Loucy (cell line): ENCODE results near the gene NTPCR.

ENCODE experiments used
- H2AFZ ChIP-seq: fragments of 200-600 bp; sonication (generic); 2 replicates; pipeline ENCODE4 v1.6.0; 2016; ENCODE audit warnings: antibody characterized with exemption, mild to moderate bottlenecking, low read length, moderate library complexity
- H3F3A ChIP-seq: fragments of 200-600 bp; 2 replicates; pipeline ENCODE4 v1.6.0; 2016; ENCODE audit warnings: antibody characterized with exemption, low read depth, mild to moderate bottlenecking
- H3K27me3 ChIP-seq: fragments of 200-600 bp; sonication (generic); 2 replicates; pipeline ENCODE4 v1.6.1; 2014; ENCODE audit warnings: low read length, mild to moderate bottlenecking; ENCODE audit not compliant: insufficient read depth, poor library complexity, severe bottlenecking
- H3K36me3 ChIP-seq: fragments of 200-600 bp; sonication (generic); 2 replicates; pipeline ENCODE4 v1.6.1; 2016; ENCODE audit warnings: low read length; ENCODE audit not compliant: insufficient read depth
- H3K4me1 ChIP-seq: fragments of 200-600 bp; sonication (generic); 2 replicates; pipeline ENCODE4 v1.5.1; 2014; ENCODE audit warnings: low read length, mild to moderate bottlenecking; ENCODE audit not compliant: insufficient read depth, poor library complexity, severe bottlenecking
- H3K4me2 ChIP-seq: fragments of 200-600 bp; sonication (generic); 2 replicates; pipeline ENCODE4 v1.6.0; 2014; ENCODE audit warnings: antibody characterized with exemption, low read length, low read depth, mild to moderate bottlenecking; ENCODE audit not compliant: poor library complexity, severe bottlenecking
- H3K4me3 ChIP-seq: fragments of 200-600 bp; sonication (generic); 2 replicates; pipeline ENCODE4 v1.5.1; 2014; ENCODE audit warnings: low read length, mild to moderate bottlenecking, mixed read lengths; ENCODE audit not compliant: poor library complexity, severe bottlenecking
- H3K79me2 ChIP-seq: fragments of 200-600 bp; sonication (generic); 2 replicates; pipeline ENCODE4 v1.6.1; 2014; ENCODE audit warnings: low read length; ENCODE audit not compliant: insufficient read depth
- H3K9ac ChIP-seq: fragments of 200-600 bp; sonication (generic); 2 replicates; pipeline ENCODE4 v1.6.0; 2014; ENCODE audit warnings: mild to moderate bottlenecking, low read depth, low read length, moderate library complexity; ENCODE audit not compliant: poor library complexity, severe bottlenecking
- H3K9me2 ChIP-seq: fragments of 200-600 bp; sonication (generic); replicated peaks from 2 replicates; pipeline ENCODE4 v1.6.1; 2016; ENCODE audit warnings: low read depth, low read length, mixed read lengths
- H3K9me3 ChIP-seq: fragments of 200-600 bp; sonication (generic); 2 replicates; pipeline ENCODE4 v1.6.1; 2014; ENCODE audit warnings: mild to moderate bottlenecking, antibody characterized with exemption, low read length, low read depth; ENCODE audit not compliant: insufficient read depth
- H4K20me1 ChIP-seq: fragments of 200-600 bp; sonication (generic); 2 replicates; pipeline ENCODE4 v1.6.0; 2014; ENCODE audit warnings: antibody characterized with exemption, low read length, mild to moderate bottlenecking; ENCODE audit not compliant: insufficient read depth, poor library complexity, severe bottlenecking
- CTCF ChIP-seq: fragments of 200-600 bp; sonication (generic); conservative IDR thresholded peaks from 2 replicates; pipeline ENCODE4 v1.5.1; 2014; ENCODE audit warnings: mild to moderate bottlenecking, antibody characterized with exemption, low read length
- EZH2phosphoT487 ChIP-seq: fragments of 200-600 bp; IDR thresholded peaks from 2 replicates; pipeline ENCODE4 v1.6.1; 2018; ENCODE audit warnings: antibody characterized with exemption, mild to moderate bottlenecking, moderate library complexity, borderline replicate concordance

Gene NTPCR

DNA sequence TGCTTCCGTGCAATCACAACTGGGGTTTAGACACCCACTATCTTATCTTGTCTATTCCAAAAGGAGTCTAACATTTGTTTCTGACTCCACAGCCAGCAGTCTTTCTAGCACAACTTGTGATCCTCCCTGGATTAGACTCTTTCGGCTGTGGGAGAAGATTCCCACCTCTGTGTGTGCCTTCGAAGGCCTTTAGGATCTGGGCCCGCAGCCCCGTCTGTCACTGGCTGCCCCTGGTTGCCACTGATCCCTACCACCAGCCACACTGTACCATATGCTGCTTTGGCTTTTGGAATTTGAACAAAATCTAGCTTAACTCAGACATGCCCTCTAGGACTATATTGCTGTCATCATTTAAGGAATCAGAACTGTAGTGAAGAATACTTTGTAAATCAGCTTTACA is 18.0 kb downstream of the NTPCR start:
- Histone ChIP-seq H3K4me1 (peaks cover 64% of the 10 kb centered on the region), H3K36me3 (peaks cover 53% of the 10 kb centered on the region), H3K27me3 (no peaks in the 10 kb centered on the region), H3K9me2 (no peaks in the 10 kb centered on the region), H3K9me3 (peaks cover 8% of the 10 kb centered on the region; the same call in 1 of the 2 replicates), H4K20me1 (no peaks in the 10 kb centered on the region), H3K4me2 (peak overlapping the region; percentile 42), H3K9ac (peak overlapping the region; percentile 45), H2AFZ (no peak overlapping the region), H3F3A (no peaks in the 10 kb centered on the region), H3K4me3 (no peak overlapping the region), H3K79me2 (peaks cover 34% of the 10 kb centered on the region)
- TF ChIP-seq EZH2phosphoT487 = no peak
- TF ChIP-seq CTCF = no peak

GRCh38 chr1:232968965-232969364 is 18.6 kb downstream of the NTPCR start:
- Histone ChIP-seq H3K9ac (peak overlapping the region; percentile 47), H2AFZ (no peak overlapping the region), H3K4me3 (peak overlapping the region; percentile 16), H3K9me3 (peaks cover 14% of the 10 kb centered on the region; the same call in 1 of the 2 replicates), H3K79me2 (peaks cover 34% of the 10 kb centered on the region), H4K20me1 (no peaks in the 10 kb centered on the region), H3K27me3 (no peaks in the 10 kb centered on the region), H3K9me2 (no peaks in the 10 kb centered on the region), H3K36me3 (peaks cover 55% of the 10 kb centered on the region), H3K4me2 (peak overlapping the region; percentile 42), H3K4me1 (peaks cover 59% of the 10 kb centered on the region), H3F3A (no peaks in the 10 kb centered on the region)
- TF ChIP-seq CTCF (no peak), EZH2phosphoT487 (no peak)

GRCh38 chr1:232969799-232970198 is 19.4 kb downstream of the NTPCR start:
- Histone ChIP-seq H3K36me3 (peaks cover 61% of the 10 kb centered on the region), H4K20me1 (no peaks in the 10 kb centered on the region), H3K4me2 (peak overlapping the region; percentile 42), H3K9me2 (no peaks in the 10 kb centered on the region), H3K27me3 (no peaks in the 10 kb centered on the region), H3K79me2 (peaks cover 34% of the 10 kb centered on the region), H3F3A (no peaks in the 10 kb centered on the region), H3K4me1 (peaks cover 51% of the 10 kb centered on the region), H3K9ac (peak overlapping the region; percentile 47), H2AFZ (no peak overlapping the region), H3K4me3 (no peak overlapping the region), H3K9me3 (peaks cover 22% of the 10 kb centered on the region)
- no peak for TF ChIP-seq EZH2phosphoT487
- no peak for TF ChIP-seq CTCF
